ENCODE data around the gene EPHA2.
"Not testable (repeated sequence)": the region's sequence is repeated elsewhere in the genome, so short reads cannot be mapped to it uniquely, and the experiment has no call there.

Gene EPHA2

GRCh38 chr1:16167331-16168143, 11.7 kb upstream of the EPHA2 start:
- DNase-seq, result no peak

- no peak for DNase-seq
These were observed 10.2 kb upstream of the EPHA2 start for GRCh38 chr1:16166117-16166516.

GRCh38 chr1:16165548-16165947, 9.7 kb upstream of the EPHA2 start:
- no peak for DNase-seq

GRCh38 chr1:16165073-16165364, 9.2 kb upstream of the EPHA2 start:
- no peak for DNase-seq

- peak; percentile 58 for DNase-seq
These were observed 8.6 kb upstream of the EPHA2 start for GRCh38 chr1:16164213-16165072.

- DNase-seq, result not testable (repeated sequence)
These were observed 7.8 kb upstream of the EPHA2 start for GRCh38 chr1:16163608-16164212.

GRCh38 chr1:16162163-16162822, 6.4 kb upstream of the EPHA2 start:
- no peak for DNase-seq

- DNase-seq, result no peak
These were observed 5.8 kb upstream of the EPHA2 start for GRCh38 chr1:16161717-16162116.

GRCh38 chr1:16158993-16159831, 3.3 kb upstream of the EPHA2 start:
- DNase-seq, result no peak

- DNase-seq, result no peak
These were observed 2.2 kb upstream of the EPHA2 start for GRCh38 chr1:16158025-16158424.

- no peak for DNase-seq
These were observed 1.1 kb upstream of the EPHA2 start for GRCh38 chr1:16156848-16157495.

- DNase-seq, result no peak
These were observed 1.7 kb downstream of the EPHA2 start for GRCh38 chr1:16153999-16154673.

GRCh38 chr1:16153096-16153998, 2.5 kb downstream of the EPHA2 start:
- DNase-seq, result no peak

- DNase-seq, result no peak
These were observed 3.3 kb downstream of the EPHA2 start for GRCh38 chr1:16152481-16153087.

GRCh38 chr1:16151995-16152384, 3.9 kb downstream of the EPHA2 start:
- DNase-seq, result no peak

- DNase-seq, result no peak
These were observed 4.5 kb downstream of the EPHA2 start for GRCh38 chr1:16151196-16151994.

GRCh38 chr1:16150508-16150907, 5.4 kb downstream of the EPHA2 start:
- DNase-seq, result no peak

- DNase-seq, result no peak
These were observed 6.0 kb downstream of the EPHA2 start for GRCh38 chr1:16149702-16150488.
